ENCODE results near the gene ADAP1. TPM values are rescaled to one million over a fixed set of nuclear protein-coding genes. Genes with fewer than 3 reads are reported as not detected.

Gene ADAP1
- total RNA-seq, 1 experiment from 2014 or later, result 6.2 TPM

DNA sequence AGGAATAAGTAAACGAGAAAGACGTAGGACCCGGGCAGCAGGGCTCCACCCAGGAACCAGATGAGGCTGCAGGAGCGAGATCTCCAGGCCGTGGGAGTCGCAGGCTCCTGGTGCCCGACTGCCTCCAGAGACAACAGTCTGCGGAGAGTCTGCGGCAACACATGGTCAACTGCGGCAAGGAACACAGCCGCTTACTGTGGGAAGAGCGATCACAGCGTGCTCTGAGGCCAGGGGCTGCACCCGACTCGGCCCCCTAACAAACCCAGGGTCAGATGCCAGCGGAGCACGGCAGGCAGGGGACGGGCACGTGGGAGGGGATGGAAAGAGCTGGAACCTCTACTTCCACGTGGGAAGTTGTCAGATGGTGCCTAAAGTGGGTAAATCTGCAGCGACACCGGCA, 51.5 kb downstream of the ADAP1 start:
- no peak overlapping the region for H2BK120ac ChIP-seq (ENCODE audit: low read depth, low read length, poor library complexity, severe bottlenecking)
- H3K27ac ChIP-seq (ENCODE audit: insufficient read length, low read depth, low read length), result no peak overlapping the region
- Mint-ChIP-seq H3K36me3 (ENCODE audit: insufficient read depth in 1 of 3, low read depth in 3 of 3) (no peaks in the 10 kb centered on the region; a peak in 1 of 7 replicates), H3K9me3 (no peaks in the 10 kb centered on the region; a peak in 1 of 5 replicates), H3K4me3 (no peak overlapping the region), H3K27me3 (ENCODE audit: low read depth) (peaks cover 17% of the 10 kb centered on the region), H3K27ac (peak overlapping the region in 1 of 3 experiments; percentile 93; a peak in 1 of 7 replicates), H3K4me1 (peaks cover 2 to 3% of the 10 kb centered on the region in 2 experiments; a peak in 1 of 4 replicates)
- no peak for DNase-seq
- H4K20me1 ChIP-seq (ENCODE audit: control insufficient read depth, insufficient read depth, insufficient read length), result no peaks in the 10 kb centered on the region
- H3K27me3 ChIP-seq (ENCODE audit: insufficient read depth, low read length), result no peaks in the 10 kb centered on the region; the same call in 1 of the 2 replicates
- no peak overlapping the region for H2BK15ac ChIP-seq (ENCODE audit: low read depth, low read length)
- H3K79me2 ChIP-seq (ENCODE audit: insufficient read depth, low read length), result no peaks in the 10 kb centered on the region
- no peak overlapping the region for H3T11ph ChIP-seq (ENCODE audit: low read length)
- no peak overlapping the region for H2BK20ac ChIP-seq (ENCODE audit: low read depth, low read length, poor library complexity, severe bottlenecking)
- no peak overlapping the region for H2AFZ ChIP-seq (ENCODE audit: low read length)
- H3K4me1 ChIP-seq (ENCODE audit: insufficient read depth, low read length), result no peaks in the 10 kb centered on the region
- no peaks in the 10 kb centered on the region for H3K9me3 ChIP-seq (ENCODE audit: control insufficient read depth, low read depth, low read length)
- H3K23ac ChIP-seq (ENCODE audit: insufficient read length, low read depth, low read length), result no peak overlapping the region
- no peak overlapping the region for H4K5ac ChIP-seq (ENCODE audit: insufficient read length, low read depth, low read length)
- no peak overlapping the region for H3K9ac ChIP-seq (ENCODE audit: extremely low read depth, insufficient read length, low read length)
- TF ChIP-seq, protein P1, sequence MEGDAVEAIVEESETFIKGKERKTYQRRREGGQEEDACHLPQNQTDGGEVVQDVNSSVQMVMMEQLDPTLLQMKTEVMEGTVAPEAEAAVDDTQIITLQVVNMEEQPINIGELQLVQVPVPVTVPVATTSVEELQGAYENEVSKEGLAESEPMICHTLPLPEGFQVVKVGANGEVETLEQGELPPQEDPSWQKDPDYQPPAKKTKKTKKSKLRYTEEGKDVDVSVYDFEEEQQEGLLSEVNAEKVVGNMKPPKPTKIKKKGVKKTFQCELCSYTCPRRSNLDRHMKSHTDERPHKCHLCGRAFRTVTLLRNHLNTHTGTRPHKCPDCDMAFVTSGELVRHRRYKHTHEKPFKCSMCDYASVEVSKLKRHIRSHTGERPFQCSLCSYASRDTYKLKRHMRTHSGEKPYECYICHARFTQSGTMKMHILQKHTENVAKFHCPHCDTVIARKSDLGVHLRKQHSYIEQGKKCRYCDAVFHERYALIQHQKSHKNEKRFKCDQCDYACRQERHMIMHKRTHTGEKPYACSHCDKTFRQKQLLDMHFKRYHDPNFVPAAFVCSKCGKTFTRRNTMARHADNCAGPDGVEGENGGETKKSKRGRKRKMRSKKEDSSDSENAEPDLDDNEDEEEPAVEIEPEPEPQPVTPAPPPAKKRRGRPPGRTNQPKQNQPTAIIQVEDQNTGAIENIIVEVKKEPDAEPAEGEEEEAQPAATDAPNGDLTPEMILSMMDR (conservative IDR thresholded peaks at IDR 0.05), result no peak
- no peak overlapping the region for H4K8ac ChIP-seq (replicated peaks; ENCODE audit: insufficient read length, low read depth, low read length)
- no CpG with 5 or more reads among the region's 22 CpGs for WGBS (ENCODE audit: extremely low coverage, insufficient read length, low lambda C conversion rate)
- no peak overlapping the region for H3K4ac ChIP-seq (ENCODE audit: low read depth, low read length)
- no peaks in the 10 kb centered on the region for H3K79me1 ChIP-seq (ENCODE audit: insufficient read depth, low read depth, low read length, poor library complexity, severe bottlenecking)
- no peak overlapping the region for H3K18ac ChIP-seq (ENCODE audit: insufficient read length, low read depth, low read length)
- H3K56ac ChIP-seq (ENCODE audit: insufficient read length, low read depth, low read length), result no peak overlapping the region
- H2AK5ac ChIP-seq (ENCODE audit: insufficient read length, low read length), result no peak overlapping the region
- H3K23me2 ChIP-seq (ENCODE audit: insufficient read length, low read depth, low read length, poor library complexity, severe bottlenecking), result no peaks in the 10 kb centered on the region
- no peak overlapping the region for H3K14ac ChIP-seq (ENCODE audit: insufficient read depth, low read length)
- H2BK5ac ChIP-seq (ENCODE audit: insufficient read length, low read length), result no peak overlapping the region
- H2BK12ac ChIP-seq (ENCODE audit: insufficient read length, low read depth, low read length), result no peak overlapping the region
- H3K4me2 ChIP-seq (ENCODE audit: insufficient read depth, insufficient read length, low read length), result no peak overlapping the region
- H4K91ac ChIP-seq (ENCODE audit: insufficient read length, low read depth, low read length), result no peak overlapping the region

Data from H9 (cell line).